Mucosa of descending colon (tissue), 3 donors: ENCODE measurements around the gene GLO1. TPM values are rescaled to one million over a fixed set of nuclear protein-coding genes. Genes with fewer than 3 reads are reported as not detected.

Source experiments
- ATAC-seq: fragments of 200-7000 bp; cut with Tn5 transposase; one replicate; pipeline ENCODE4 v1.9.1; 2020; ENCODE audit warnings: mild to moderate bottlenecking, moderate library complexity
- DNase-seq, 3 donors: peaks; one replicate each; pipeline ENCODE4 v3.0.0-alpha.2; 2020
- H3K36me3 ChIP-seq: fragments of 200-600 bp; one replicate; pipeline ENCODE4 v1.8.0; 2021; ENCODE audit warnings: low read depth, mild to moderate bottlenecking
- H3K4me1 ChIP-seq: fragments of 200-600 bp; one replicate; pipeline ENCODE4 v1.8.0; 2021; ENCODE audit warnings: low read depth, mild to moderate bottlenecking
- H3K4me3 ChIP-seq: fragments of 200-600 bp; one replicate; pipeline ENCODE4 v1.8.0; 2021; ENCODE audit warnings: mild to moderate bottlenecking
- H3K9me3 ChIP-seq: fragments of 200-600 bp; one replicate; pipeline ENCODE4 v1.8.0; 2021; ENCODE audit warnings: mild to moderate bottlenecking
- CTCF ChIP-seq: fragments of 200-600 bp; IDR thresholded peaks from one replicate; pipeline ENCODE4 v1.8.0; 2022; ENCODE audit warnings: antibody characterized with exemption, mild to moderate bottlenecking
- intact Hi-C, 2 donors: fragments of 100-400 bp; cut with DNase I in 1 of 2; cut with micrococcal nuclease in 1 of 2; formaldehyde crosslinking; loops; one replicate each; pipeline versions ENCODE4 v1.11.0 to v1.11.1; 2022; cut with DNase I, micrococcal nuclease
- total RNA-seq, 3 donors: library from RNA; stranded (reverse); fragmentation: NEBNext Ultra II Directional in 2 of 3; extraction: Animal tissue kit (Norgen Biotek cat#: 25700) in 2 of 3; gene quantifications; one replicate each; pipeline versions ENCODE4 v1.2.1 to v1.2.4, GENCODE V29; 2021 to 2023
- donor health status: DM: no; HTN: no; CAD: no; lungs with moderate emphysema.
- donor health status: DM: no; HTN: no; CAD: no.
- donor health status: DM: no; HTN: yes; CAD: no.

Gene GLO1
- total RNA-seq, 3 donors from 2014 or later = 37.9 to 55.4 (median 47.3) TPM

GRCh38 chr6:38684904-38685303, 18.0 kb downstream of the GLO1 start:
- no peaks in the 10 kb centered on the region for H3K9me3 ChIP-seq
- TF ChIP-seq CTCF = no peak
- intact Hi-C loops = no loop called here
- H3K4me3 ChIP-seq = no peak overlapping the region
- ATAC-seq = no peak
- peaks cover 5% of the 10 kb centered on the region for H3K4me1 ChIP-seq
- DNase-seq = no peak
- H3K36me3 ChIP-seq = no peaks in the 10 kb centered on the region

- intact Hi-C loops = no loop called here
- ATAC-seq (no peak), DNase-seq (no peak)
- TF ChIP-seq CTCF = no peak
- no peaks in the 10 kb centered on the region for H3K36me3 ChIP-seq
- H3K4me3 ChIP-seq = no peak overlapping the region
- no peaks in the 10 kb centered on the region for H3K9me3 ChIP-seq
- peaks cover 5% of the 10 kb centered on the region for H3K4me1 ChIP-seq
These were observed 18.7 kb downstream of the GLO1 start for GRCh38 chr6:38684237-38684636.

- intact Hi-C loops = no loop called here
- no peaks in the 10 kb centered on the region for H3K36me3 ChIP-seq
- no peaks in the 10 kb centered on the region for H3K4me1 ChIP-seq
- TF ChIP-seq CTCF = no peak
- no peak overlapping the region for H3K4me3 ChIP-seq
- ATAC-seq (no peak), DNase-seq (no peak)
- no peaks in the 10 kb centered on the region for H3K9me3 ChIP-seq
These were observed 21.1 kb downstream of the GLO1 start for GRCh38 chr6:38681850-38682249.

- no peak for TF ChIP-seq CTCF
- DNase-seq (no peak), ATAC-seq (no peak)
- no peak overlapping the region for H3K4me3 ChIP-seq
- H3K36me3 ChIP-seq = no peaks in the 10 kb centered on the region
- intact Hi-C loops = no loop called here
- no peaks in the 10 kb centered on the region for H3K9me3 ChIP-seq
- no peaks in the 10 kb centered on the region for H3K4me1 ChIP-seq
These were observed 23.3 kb downstream of the GLO1 start for GRCh38 chr6:38679668-38680067.

GRCh38 chr6:38678178-38678760, 24.7 kb downstream of the GLO1 start:
- H3K4me1 ChIP-seq = no peaks in the 10 kb centered on the region
- no peak overlapping the region for H3K4me3 ChIP-seq
- intact Hi-C loops = no loop called here
- H3K36me3 ChIP-seq = no peaks in the 10 kb centered on the region
- ATAC-seq (no peak), DNase-seq (no peak)
- TF ChIP-seq CTCF = no peak
- no peaks in the 10 kb centered on the region for H3K9me3 ChIP-seq
